KMS-11 (cell line): ENCODE data around the gene ZSCAN26.

Experiments used
- H2AFZ ChIP-seq: fragments of 200-600 bp; sonication (generic); 2 replicates; pipeline ENCODE4 v1.6.1; 2016; ENCODE audit warnings: antibody characterized with exemption, mixed run types, low read depth
- H3K27ac ChIP-seq: fragments of 200-600 bp; sonication (generic); 2 replicates; pipeline ENCODE4 v1.6.1; 2016; ENCODE audit warnings: mild to moderate bottlenecking, mixed run types
- H3K27me3 ChIP-seq: fragments of 200-600 bp; sonication (generic); 2 replicates; pipeline ENCODE4 v1.6.1; 2017; ENCODE audit warnings: mild to moderate bottlenecking, low read depth, mixed run types, moderate library complexity; ENCODE audit not compliant: insufficient read depth
- H3K36me3 ChIP-seq: fragments of 200-600 bp; sonication (generic); 2 replicates; pipeline ENCODE4 v1.6.1; 2017; ENCODE audit warnings: mild to moderate bottlenecking, mixed run types; ENCODE audit not compliant: insufficient read depth
- H3K4me1 ChIP-seq: fragments of 200-600 bp; sonication (generic); 2 replicates; pipeline ENCODE4 v1.6.1; 2016; ENCODE audit warnings: mild to moderate bottlenecking, low read depth, mixed run types; ENCODE audit not compliant: poor library complexity, severe bottlenecking
- H3K4me2 ChIP-seq: fragments of 200-600 bp; sonication (generic); 2 replicates; pipeline ENCODE4 v1.7.0; 2016; ENCODE audit warnings: mild to moderate bottlenecking, mixed run types
- H3K4me3 ChIP-seq: fragments of 200-600 bp; sonication (generic); IDR thresholded peaks from 2 replicates; pipeline ENCODE4 v1.6.1; 2017; ENCODE audit warnings: low read depth, low read length, mixed read lengths; ENCODE audit not compliant: insufficient read depth
- H3K79me2 ChIP-seq: fragments of 200-600 bp; sonication (generic); 2 replicates; pipeline ENCODE4 v1.6.1; 2016; ENCODE audit warnings: low read depth, mixed run types; ENCODE audit not compliant: insufficient read depth
- H3K9ac ChIP-seq: fragments of 200-600 bp; sonication (generic); 2 replicates; pipeline ENCODE4 v1.6.1; 2016; ENCODE audit warnings: mild to moderate bottlenecking, mixed run types
- H4K20me1 ChIP-seq: fragments of 200-600 bp; sonication (generic); 2 replicates; pipeline ENCODE4 v1.6.1; 2016; ENCODE audit warnings: mild to moderate bottlenecking, mixed run types; ENCODE audit not compliant: insufficient read depth
- TF ChIP-seq, protein P1 (sequence below): fragments of 200-600 bp; sonication (generic); conservative IDR thresholded peaks from 2 replicates; pipeline ENCODE4 v1.6.1; 2017; ENCODE audit warnings: low read depth, mild to moderate bottlenecking, antibody characterized with exemption, low read length, moderate library complexity, mixed read lengths

The ZSCAN26 gene

DNA sequence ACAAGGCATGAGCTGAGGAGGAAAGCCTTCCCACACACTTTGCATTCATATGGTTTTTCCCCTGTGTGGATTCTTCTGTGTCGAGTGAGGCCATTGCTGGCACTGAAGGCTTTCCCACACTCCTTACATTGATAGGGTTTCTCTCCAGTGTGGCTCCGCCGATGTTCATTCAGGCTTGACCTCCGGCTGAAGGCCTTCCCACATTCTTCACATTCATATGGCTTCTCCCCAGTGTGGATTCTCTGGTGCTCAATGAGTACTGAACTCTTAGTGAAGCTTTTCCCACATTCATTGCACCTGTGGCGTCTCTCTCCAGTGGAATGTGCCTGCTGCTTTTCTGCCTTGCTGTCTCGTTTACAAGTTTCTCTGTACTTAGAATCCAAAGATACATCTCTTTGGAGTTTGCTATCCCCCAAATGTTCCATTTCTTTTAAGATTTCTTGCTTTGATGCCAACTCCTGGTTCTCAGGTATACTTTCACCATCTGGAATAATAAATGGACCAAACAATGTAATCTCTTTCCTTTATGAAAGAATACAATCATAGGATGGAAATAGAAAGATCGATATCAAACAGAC, 59.5 kb downstream of the ZSCAN26 start:
- H3K27me3 ChIP-seq: no peaks in the 10 kb centered on the region
- H4K20me1 ChIP-seq: no peaks in the 10 kb centered on the region
- H3K27ac ChIP-seq: no peak overlapping the region
- H3K79me2 ChIP-seq: no peaks in the 10 kb centered on the region
- TF ChIP-seq, protein P1, sequence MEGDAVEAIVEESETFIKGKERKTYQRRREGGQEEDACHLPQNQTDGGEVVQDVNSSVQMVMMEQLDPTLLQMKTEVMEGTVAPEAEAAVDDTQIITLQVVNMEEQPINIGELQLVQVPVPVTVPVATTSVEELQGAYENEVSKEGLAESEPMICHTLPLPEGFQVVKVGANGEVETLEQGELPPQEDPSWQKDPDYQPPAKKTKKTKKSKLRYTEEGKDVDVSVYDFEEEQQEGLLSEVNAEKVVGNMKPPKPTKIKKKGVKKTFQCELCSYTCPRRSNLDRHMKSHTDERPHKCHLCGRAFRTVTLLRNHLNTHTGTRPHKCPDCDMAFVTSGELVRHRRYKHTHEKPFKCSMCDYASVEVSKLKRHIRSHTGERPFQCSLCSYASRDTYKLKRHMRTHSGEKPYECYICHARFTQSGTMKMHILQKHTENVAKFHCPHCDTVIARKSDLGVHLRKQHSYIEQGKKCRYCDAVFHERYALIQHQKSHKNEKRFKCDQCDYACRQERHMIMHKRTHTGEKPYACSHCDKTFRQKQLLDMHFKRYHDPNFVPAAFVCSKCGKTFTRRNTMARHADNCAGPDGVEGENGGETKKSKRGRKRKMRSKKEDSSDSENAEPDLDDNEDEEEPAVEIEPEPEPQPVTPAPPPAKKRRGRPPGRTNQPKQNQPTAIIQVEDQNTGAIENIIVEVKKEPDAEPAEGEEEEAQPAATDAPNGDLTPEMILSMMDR: no peak
- H3K9ac ChIP-seq: no peak overlapping the region
- no peak overlapping the region for H3K4me3 ChIP-seq
- H3K36me3 ChIP-seq: no peaks in the 10 kb centered on the region
- no peak overlapping the region for H2AFZ ChIP-seq
- no peaks in the 10 kb centered on the region for H3K4me1 ChIP-seq
- no peak overlapping the region for H3K4me2 ChIP-seq
